Measurements from ENCODE around the gene AHCYL2. TPM values are rescaled to one million over a fixed set of nuclear protein-coding genes. Genes with fewer than 3 reads are reported as not detected.

The AHCYL2 gene
- total RNA-seq, 1 donor from 2014 or later, result 14.7 TPM

DNA sequence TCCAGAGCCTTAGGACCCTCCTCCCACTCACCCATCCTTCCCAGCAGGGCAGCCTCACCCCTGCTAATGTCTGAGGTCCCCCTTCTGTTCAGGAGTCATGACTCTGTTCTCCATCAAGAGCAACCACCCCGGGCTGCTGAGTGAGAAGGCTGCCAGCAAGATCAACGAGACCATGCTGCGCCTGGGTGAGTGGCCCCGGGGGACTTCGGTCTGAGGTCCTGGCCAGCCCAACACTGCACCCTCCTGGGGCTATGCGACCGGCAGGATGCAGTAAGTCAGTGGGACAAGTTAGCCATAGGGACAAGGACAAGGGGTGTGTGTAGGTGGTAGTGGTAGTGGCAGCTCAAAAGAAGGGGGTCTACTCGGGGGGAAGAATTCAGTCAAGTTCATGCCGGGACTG lies 16.2 kb upstream of the AHCYL2 start:
- H3K79me2 ChIP-seq (ENCODE audit: insufficient read depth, low read length), result no peaks in the 10 kb centered on the region
- no peaks in the 10 kb centered on the region for H3K36me3 ChIP-seq (ENCODE audit: insufficient read depth, low read length)
- H3K27ac Mint-ChIP-seq (ENCODE audit: unreplicated experiment), result no peak overlapping the region
- H3K27me3 Mint-ChIP-seq (ENCODE audit: low read depth, unreplicated experiment), result no peaks in the 10 kb centered on the region
- FAIRE-seq, result no peak
- no peak overlapping the region for H3K4me3 Mint-ChIP-seq (ENCODE audit: unreplicated experiment)
- H3K9me3 ChIP-seq (ENCODE audit: insufficient read depth, low read depth, low read length), result no peaks in the 10 kb centered on the region
- H3K9ac ChIP-seq (ENCODE audit: low read length), result no peak overlapping the region
- H3K9me3 Mint-ChIP-seq (ENCODE audit: unreplicated experiment), result no peaks in the 10 kb centered on the region
- H3K27me3 ChIP-seq (ENCODE audit: insufficient read depth, low read length), result no peaks in the 10 kb centered on the region
- no peak for TF ChIP-seq EZH2 (IDR thresholded peaks at IDR 0.05; ENCODE audit: insufficient read depth, low read length)
- TF ChIP-seq, protein P1, sequence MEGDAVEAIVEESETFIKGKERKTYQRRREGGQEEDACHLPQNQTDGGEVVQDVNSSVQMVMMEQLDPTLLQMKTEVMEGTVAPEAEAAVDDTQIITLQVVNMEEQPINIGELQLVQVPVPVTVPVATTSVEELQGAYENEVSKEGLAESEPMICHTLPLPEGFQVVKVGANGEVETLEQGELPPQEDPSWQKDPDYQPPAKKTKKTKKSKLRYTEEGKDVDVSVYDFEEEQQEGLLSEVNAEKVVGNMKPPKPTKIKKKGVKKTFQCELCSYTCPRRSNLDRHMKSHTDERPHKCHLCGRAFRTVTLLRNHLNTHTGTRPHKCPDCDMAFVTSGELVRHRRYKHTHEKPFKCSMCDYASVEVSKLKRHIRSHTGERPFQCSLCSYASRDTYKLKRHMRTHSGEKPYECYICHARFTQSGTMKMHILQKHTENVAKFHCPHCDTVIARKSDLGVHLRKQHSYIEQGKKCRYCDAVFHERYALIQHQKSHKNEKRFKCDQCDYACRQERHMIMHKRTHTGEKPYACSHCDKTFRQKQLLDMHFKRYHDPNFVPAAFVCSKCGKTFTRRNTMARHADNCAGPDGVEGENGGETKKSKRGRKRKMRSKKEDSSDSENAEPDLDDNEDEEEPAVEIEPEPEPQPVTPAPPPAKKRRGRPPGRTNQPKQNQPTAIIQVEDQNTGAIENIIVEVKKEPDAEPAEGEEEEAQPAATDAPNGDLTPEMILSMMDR (IDR thresholded peaks at IDR 0.05; ENCODE audit: insufficient read depth, low read depth, low read length), result no peak
- H3K4me2 ChIP-seq (ENCODE audit: low read length), result no peak overlapping the region
- peaks cover 1% of the 10 kb centered on the region for H4K20me1 ChIP-seq (ENCODE audit: insufficient read depth, low read length)
- DNase-seq (ENCODE audit: low read depth), result no peak
- no peaks in the 10 kb centered on the region for H3K4me1 Mint-ChIP-seq (ENCODE audit: low read depth, unreplicated experiment)
- H3K4me3 ChIP-seq (ENCODE audit: insufficient read depth, low read depth, low read length), result no peak overlapping the region
- no peak overlapping the region for H2AFZ ChIP-seq (ENCODE audit: low read depth, low read length)
- H3K36me3 Mint-ChIP-seq (ENCODE audit: low read depth, unreplicated experiment), result peaks cover 12% of the 10 kb centered on the region
- H3K4me1 ChIP-seq (ENCODE audit: insufficient read depth, low read length), result no peaks in the 10 kb centered on the region
- H3K27ac ChIP-seq (ENCODE audit: low read depth, low read length), result no peak overlapping the region

DNA sequence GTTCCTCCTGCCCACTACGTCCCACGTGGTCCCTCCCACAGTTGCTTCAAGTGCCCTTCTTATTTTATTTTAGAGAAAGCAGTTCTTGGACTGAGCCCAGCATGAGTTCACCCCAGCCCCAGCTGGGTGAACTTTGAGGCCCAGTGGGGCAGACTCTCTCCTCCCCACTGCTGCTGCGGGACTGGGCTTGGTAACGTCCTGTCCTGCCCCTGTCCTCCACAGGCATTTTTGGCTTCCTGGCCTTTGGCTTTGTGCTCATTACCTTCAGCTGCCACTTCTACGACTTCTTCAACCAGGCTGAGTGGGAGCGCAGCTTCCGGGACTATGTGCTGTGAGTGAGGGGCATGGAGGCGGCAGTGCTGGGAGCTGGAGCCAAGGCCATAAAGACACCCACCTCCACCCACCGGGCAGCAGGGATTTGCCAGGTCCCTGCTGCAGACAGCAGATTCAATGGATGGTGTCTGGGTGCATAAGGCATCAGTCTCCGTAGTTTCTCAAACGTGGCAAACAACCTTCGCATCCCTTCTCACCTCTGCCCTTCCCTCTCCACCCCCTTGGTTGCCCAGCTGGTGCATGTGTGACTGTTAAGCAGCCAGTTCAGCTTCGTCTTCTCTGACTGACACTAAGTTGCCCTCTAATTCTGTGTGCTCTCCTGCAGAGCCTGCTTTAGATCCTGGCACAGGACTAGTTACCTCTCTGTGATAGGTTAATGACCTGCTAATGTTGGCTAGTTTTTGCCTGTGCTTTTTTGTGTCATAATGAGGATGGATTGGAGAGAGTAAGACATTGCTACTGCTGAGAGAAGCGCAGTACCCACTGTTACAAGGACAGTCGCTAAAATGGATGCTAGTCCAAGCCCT lies 15.5 kb upstream of the AHCYL2 start:
- no peak overlapping the region for H3K4me3 ChIP-seq (ENCODE audit: insufficient read depth, low read depth, low read length)
- H3K79me2 ChIP-seq (ENCODE audit: insufficient read depth, low read length), result no peaks in the 10 kb centered on the region
- H3K4me1 ChIP-seq (ENCODE audit: insufficient read depth, low read length), result no peaks in the 10 kb centered on the region
- no peaks in the 10 kb centered on the region for H3K27me3 Mint-ChIP-seq (ENCODE audit: low read depth, unreplicated experiment)
- no peak overlapping the region for H3K4me3 Mint-ChIP-seq (ENCODE audit: unreplicated experiment)
- H3K36me3 ChIP-seq (ENCODE audit: insufficient read depth, low read length), result no peaks in the 10 kb centered on the region
- H3K9ac ChIP-seq (ENCODE audit: low read length), result no peak overlapping the region
- H3K36me3 Mint-ChIP-seq (ENCODE audit: low read depth, unreplicated experiment), result peaks cover 10% of the 10 kb centered on the region
- no peaks in the 10 kb centered on the region for H3K9me3 ChIP-seq (ENCODE audit: insufficient read depth, low read depth, low read length)
- H3K27ac Mint-ChIP-seq (ENCODE audit: unreplicated experiment), result no peak overlapping the region
- FAIRE-seq (no peak), DNase-seq (ENCODE audit: low read depth) (no peak)
- H3K27me3 ChIP-seq (ENCODE audit: insufficient read depth, low read length), result no peaks in the 10 kb centered on the region
- H4K20me1 ChIP-seq (ENCODE audit: insufficient read depth, low read length), result no peaks in the 10 kb centered on the region
- H3K4me1 Mint-ChIP-seq (ENCODE audit: low read depth, unreplicated experiment), result no peaks in the 10 kb centered on the region
- H3K9me3 Mint-ChIP-seq (ENCODE audit: unreplicated experiment), result no peaks in the 10 kb centered on the region
- TF ChIP-seq, protein P1 (IDR thresholded peaks at IDR 0.05; ENCODE audit: insufficient read depth, low read depth, low read length), result no peak
- TF ChIP-seq EZH2 (IDR thresholded peaks at IDR 0.05; ENCODE audit: insufficient read depth, low read length), result no peak
- no peak overlapping the region for H2AFZ ChIP-seq (ENCODE audit: low read depth, low read length)
- no peak overlapping the region for H3K4me2 ChIP-seq (ENCODE audit: low read length)
- no peak overlapping the region for H3K27ac ChIP-seq (ENCODE audit: low read depth, low read length)

All from astrocyte (in vitro differentiated cells and primary cell).